ENCODE data around the gene SARNP. TPM values are rescaled to one million over a fixed set of nuclear protein-coding genes. Genes with fewer than 3 reads are reported as not detected.

The SARNP gene
- total RNA-seq, 4 donors from 2014 or later, result 46.5 to 66.2 (median 62.8) TPM

DNA sequence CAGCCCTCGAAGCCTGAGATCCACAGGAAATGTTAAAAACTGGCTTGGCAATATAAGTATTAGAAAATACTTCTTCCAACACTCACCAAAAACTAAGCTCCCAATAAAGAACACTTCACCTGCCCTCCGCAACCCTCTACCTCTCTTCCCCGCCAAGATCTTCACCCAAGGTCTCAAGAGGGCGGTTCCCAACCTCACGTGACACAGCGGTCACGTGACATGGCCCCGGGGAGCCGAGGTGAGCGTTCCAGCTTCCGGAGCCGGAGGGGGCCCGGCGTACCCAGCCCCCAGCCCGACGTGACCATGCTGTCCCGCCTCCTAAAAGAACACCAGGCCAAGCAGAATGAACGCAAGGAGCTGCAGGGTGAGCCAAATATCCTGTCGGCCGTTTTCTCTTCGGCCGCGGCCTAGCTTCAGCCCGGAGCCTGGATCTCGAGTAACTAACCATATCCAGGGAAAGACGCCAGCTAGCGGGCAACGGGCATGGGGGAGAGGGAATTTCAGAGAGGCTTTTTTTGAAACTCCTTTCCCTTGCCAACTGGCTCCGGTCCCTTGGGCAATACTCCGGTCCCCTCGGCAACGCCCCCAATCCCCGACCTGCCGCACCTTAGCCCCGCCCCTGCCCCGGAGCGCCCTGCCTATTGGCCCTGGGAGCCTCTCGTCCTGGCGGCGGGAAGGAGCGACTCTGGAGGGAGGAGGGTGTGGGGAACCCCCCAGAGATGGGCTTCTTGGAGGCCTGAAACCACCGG, 101.5 kb downstream of the SARNP start, which contains the start of gene BLOC1S1:
TSS of gene BLOC1S1 (plus strand) at position 214 of the 749 bp plus-strand sequence. CDS start at position 220, 6 bp downstream.
- Histone ChIP-seq H3K27me3 (no peaks in the 10 kb centered on the region), H3K36me3 (no peaks in the 10 kb centered on the region), H3K4me1 (peaks cover 80 to 85% of the 10 kb centered on the region in 2 donors), H3K9me3 (no peaks in the 10 kb centered on the region), H3K4me3 (peak within 1 kb of the TSS; percentile 69 to 95 (median 81)), H3K27ac (peak within 1 kb of the TSS; percentile 95 to 100 (median 99))
- in situ Hi-C loops (cut with MboI; ENCODE audit: low sequenced_read_pairs in 4 of 4) (loop anchor here in 2 of 4 donors (5.0 to 25.0 kb wide), 2 partner anchors 39 to 1729 kb away; partner anchors contain the start of gene HOXC10 (in 1 of the 2)), intact Hi-C loops (cut with DNase I; ENCODE audit: low total_unique reads) (loop anchor here (5.0 to 10.0 kb wide), 2 partner anchors 506 to 549 kb away; partner anchors contain the start of genes COQ10A, NABP2 and RNF41)
- peak; percentile 54 to 56 for TF ChIP-seq POLR2A (IDR thresholded peaks at IDR 0.05)
- TF ChIP-seq, protein P1, sequence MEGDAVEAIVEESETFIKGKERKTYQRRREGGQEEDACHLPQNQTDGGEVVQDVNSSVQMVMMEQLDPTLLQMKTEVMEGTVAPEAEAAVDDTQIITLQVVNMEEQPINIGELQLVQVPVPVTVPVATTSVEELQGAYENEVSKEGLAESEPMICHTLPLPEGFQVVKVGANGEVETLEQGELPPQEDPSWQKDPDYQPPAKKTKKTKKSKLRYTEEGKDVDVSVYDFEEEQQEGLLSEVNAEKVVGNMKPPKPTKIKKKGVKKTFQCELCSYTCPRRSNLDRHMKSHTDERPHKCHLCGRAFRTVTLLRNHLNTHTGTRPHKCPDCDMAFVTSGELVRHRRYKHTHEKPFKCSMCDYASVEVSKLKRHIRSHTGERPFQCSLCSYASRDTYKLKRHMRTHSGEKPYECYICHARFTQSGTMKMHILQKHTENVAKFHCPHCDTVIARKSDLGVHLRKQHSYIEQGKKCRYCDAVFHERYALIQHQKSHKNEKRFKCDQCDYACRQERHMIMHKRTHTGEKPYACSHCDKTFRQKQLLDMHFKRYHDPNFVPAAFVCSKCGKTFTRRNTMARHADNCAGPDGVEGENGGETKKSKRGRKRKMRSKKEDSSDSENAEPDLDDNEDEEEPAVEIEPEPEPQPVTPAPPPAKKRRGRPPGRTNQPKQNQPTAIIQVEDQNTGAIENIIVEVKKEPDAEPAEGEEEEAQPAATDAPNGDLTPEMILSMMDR (IDR thresholded peaks at IDR 0.05 in 4 of 5, conservative IDR thresholded peaks at IDR 0.05 in 1 of 5), result peak in 4 of 5 experiments; percentile 13 to 58 (median 38)
- ATAC-seq (peak; percentile 56 to 63), DNase-seq (peak; percentile 90 to 96)

DNA sequence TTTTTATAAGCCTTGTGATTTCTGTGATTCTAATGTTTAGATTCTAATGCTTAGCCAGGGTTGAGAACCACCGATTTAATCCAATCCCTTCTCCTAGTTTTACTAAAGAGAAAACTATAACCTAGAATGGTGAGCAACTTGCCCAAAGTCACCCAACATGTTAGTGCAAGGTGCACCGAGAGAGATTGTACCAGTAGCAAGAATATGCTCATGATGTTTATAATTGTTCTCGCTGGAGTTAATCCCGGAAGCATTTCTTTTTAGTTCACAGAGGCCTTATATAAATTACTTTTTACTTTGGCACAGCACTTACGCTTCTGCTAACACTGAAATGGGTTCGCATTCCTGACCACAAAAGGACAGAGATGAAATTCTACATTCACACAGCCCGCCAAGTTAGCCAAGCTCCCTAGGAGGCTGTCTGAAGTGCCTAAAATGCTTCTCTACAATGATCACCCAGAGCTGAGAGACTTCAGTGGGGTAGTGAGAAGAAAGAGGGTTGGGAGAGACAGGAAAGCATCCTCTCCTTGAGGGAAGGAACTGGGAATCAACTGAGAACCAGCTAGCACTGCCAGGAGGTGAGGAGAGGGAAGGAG, 102.3 kb downstream of the SARNP start:
- in situ Hi-C loops (cut with MboI; ENCODE audit: low sequenced_read_pairs in 4 of 4), result loop anchor here in 2 of 4 donors (5.0 to 25.0 kb wide), 2 partner anchors 38 to 1728 kb away; partner anchors contain the start of gene HOXC10 (in 1 of the 2)
- H3K36me3 ChIP-seq, result no peaks in the 10 kb centered on the region
- H3K27ac ChIP-seq, result peak overlapping the region; percentile 95 to 100 (median 99)
- peaks cover 85 to 86% of the 10 kb centered on the region in 2 donors for H3K4me1 ChIP-seq
- DNase-seq (no peak), ATAC-seq (no peak)
- TF ChIP-seq, protein P1 (IDR thresholded peaks at IDR 0.05 in 4 of 5, conservative IDR thresholded peaks at IDR 0.05 in 1 of 5), result no peak
- no peak for TF ChIP-seq POLR2A (IDR thresholded peaks at IDR 0.05)
- H3K4me3 ChIP-seq, result peak overlapping the region; percentile 69 to 95 (median 81)
- H3K27me3 ChIP-seq, result no peaks in the 10 kb centered on the region
- intact Hi-C loops (cut with DNase I; ENCODE audit: low total_unique reads), result loop anchor here (5.0 to 10.0 kb wide), 2 partner anchors 507 to 550 kb away; partner anchors contain the start of genes COQ10A, NABP2 and RNF41
- no peaks in the 10 kb centered on the region for H3K9me3 ChIP-seq

DNA sequence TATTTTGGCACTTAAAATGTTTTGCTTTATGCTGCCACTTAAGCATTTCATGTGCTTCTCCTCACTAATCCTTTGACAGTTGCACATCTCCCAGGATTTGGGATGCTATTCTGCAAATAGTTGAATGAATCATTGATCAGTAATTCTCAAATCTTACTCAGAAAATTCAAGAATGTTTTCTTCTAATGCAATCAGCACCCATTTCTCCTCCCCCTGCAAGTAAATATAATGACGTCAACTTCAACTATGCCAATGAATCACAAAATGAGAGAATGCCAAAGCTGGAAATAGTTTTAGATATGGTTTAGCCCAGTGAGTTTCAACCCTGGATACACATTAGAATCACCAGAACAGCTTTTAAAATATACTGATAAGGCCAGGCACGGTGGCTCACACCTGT, 103.8 kb downstream of the SARNP start:
- TF ChIP-seq, protein P1 (IDR thresholded peaks at IDR 0.05 in 4 of 5, conservative IDR thresholded peaks at IDR 0.05 in 1 of 5), result no peak
- no peak for TF ChIP-seq POLR2A (IDR thresholded peaks at IDR 0.05)
- Histone ChIP-seq H3K27me3 (no peaks in the 10 kb centered on the region), H3K4me3 (no peak overlapping the region), H3K36me3 (no peaks in the 10 kb centered on the region), H3K27ac (peak overlapping the region; percentile 87 to 96 (median 92)), H3K4me1 (peaks cover 82 to 84% of the 10 kb centered on the region in 2 donors), H3K9me3 (no peaks in the 10 kb centered on the region)
- in situ Hi-C loops (cut with MboI; ENCODE audit: low sequenced_read_pairs in 4 of 4), result loop anchor here in 1 of 4 donors (25.0 kb wide), 1 partner anchor 1726 kb away; the partner anchor contains the start of gene HOXC10
- intact Hi-C loops (cut with DNase I; ENCODE audit: low total_unique reads), result loop anchor here (10.0 kb wide), 1 partner anchor 551 kb away; the partner anchor contains the start of gene COQ10A
- DNase-seq (no peak), ATAC-seq (no peak)

DNA sequence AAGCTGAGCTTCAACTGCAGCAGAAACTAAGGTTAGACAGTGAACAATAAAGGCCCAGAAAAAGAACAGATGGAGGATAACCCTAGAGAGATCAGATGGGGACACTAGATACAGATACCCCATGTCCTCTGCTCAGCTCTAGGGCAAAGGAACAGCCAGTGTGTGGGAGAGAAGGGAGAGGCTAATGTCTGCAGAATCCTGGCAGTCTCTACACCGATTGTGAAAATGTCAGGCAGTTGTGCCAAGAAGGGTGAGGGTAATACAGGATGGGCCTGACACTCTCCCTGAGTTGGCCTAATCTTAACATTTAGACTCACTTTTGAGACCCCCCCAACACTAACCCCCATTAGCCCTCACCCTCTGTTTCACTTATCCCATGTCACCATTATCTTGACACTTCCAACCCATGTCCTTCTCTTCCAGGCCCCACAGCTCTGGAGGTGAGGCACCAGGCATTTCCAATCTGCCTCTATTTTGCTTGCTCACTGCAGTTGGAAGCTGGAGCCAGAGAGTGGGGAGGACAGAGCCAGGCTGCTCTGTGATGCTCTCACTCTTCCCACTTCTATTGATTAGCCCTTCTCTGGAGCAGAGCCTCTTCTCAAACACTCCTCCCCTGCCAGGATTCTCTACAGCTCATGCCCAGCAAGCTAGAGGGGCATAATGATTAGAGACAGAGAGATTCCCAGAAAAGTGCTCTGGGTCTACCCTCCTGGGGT, 104.7 kb downstream of the SARNP start:
- peak overlapping the region; percentile 87 to 96 (median 92) for H3K27ac ChIP-seq
- H3K4me1 ChIP-seq, result peaks cover 78 to 83% of the 10 kb centered on the region in 2 donors
- DNase-seq, result peak in 1 of 2 donors; percentile 65
- intact Hi-C loops (cut with DNase I; ENCODE audit: low total_unique reads) (loop anchor here (10.0 kb wide), 1 partner anchor 552 kb away; the partner anchor contains the start of gene COQ10A), in situ Hi-C loops (cut with MboI; ENCODE audit: low sequenced_read_pairs in 4 of 4) (loop anchor here in 1 of 4 donors (25.0 kb wide), 1 partner anchor 1726 kb away; the partner anchor contains the start of gene HOXC10)
- H3K36me3 ChIP-seq, result no peaks in the 10 kb centered on the region
- TF ChIP-seq, protein P1 (IDR thresholded peaks at IDR 0.05 in 4 of 5, conservative IDR thresholded peaks at IDR 0.05 in 1 of 5), result no peak
- TF ChIP-seq POLR2A (IDR thresholded peaks at IDR 0.05), result no peak
- ATAC-seq, result peak in 1 of 2 donors; percentile 23
- no peaks in the 10 kb centered on the region for H3K27me3 ChIP-seq
- H3K4me3 ChIP-seq, result peak overlapping the region in 1 of 4 donors; percentile 67
- H3K9me3 ChIP-seq, result no peaks in the 10 kb centered on the region

All from gastrocnemius medialis (tissue), 4 donors.